ENCODE data around the gene EML2. TPM values are rescaled to one million over a fixed set of nuclear protein-coding genes. Genes with fewer than 3 reads are reported as not detected.
"Not testable (repeated sequence)": the region's sequence is repeated elsewhere in the genome, so short reads cannot be mapped to it uniquely, and the experiment has no call there.

EML2 gene
- total RNA-seq, 1 donor from 2014 or later = 33.4 TPM

- intact Hi-C loops (cut with micrococcal nuclease) = no loop called here
- no peak for DNase-seq
- ATAC-seq = no peak
Observed at GRCh38 chr19:45629704-45630103, 9.5 kb downstream of the EML2 start.

- ATAC-seq; DNase-seq; intact Hi-C loops (cut with micrococcal nuclease): not testable (repeated sequence)
Observed at GRCh38 chr19:45628219-45628618, 11.0 kb downstream of the EML2 start.

GRCh38 chr19:45623984-45624383 is 15.2 kb downstream of the EML2 start:
- ATAC-seq = no peak
- intact Hi-C loops (cut with micrococcal nuclease) = no loop called here
- DNase-seq = no peak

- intact Hi-C loops (cut with micrococcal nuclease) = no loop called here
- no peak for ATAC-seq
- DNase-seq = no peak
Observed at GRCh38 chr19:45621976-45622503, 17.2 kb downstream of the EML2 start.

- no peak for DNase-seq
- no peak for ATAC-seq
- intact Hi-C loops (cut with micrococcal nuclease) = no loop called here
Observed at GRCh38 chr19:45621389-45621788, 17.8 kb downstream of the EML2 start.

GRCh38 chr19:45616704-45617017 is 22.5 kb downstream of the EML2 start:
- intact Hi-C loops (cut with micrococcal nuclease) = no loop called here
- ATAC-seq = no peak
- DNase-seq = no peak

GRCh38 chr19:45615795-45616703 is 23.1 kb downstream of the EML2 start:
- DNase-seq (peak; percentile 80), ATAC-seq (peak; percentile 92)
- intact Hi-C loops (cut with micrococcal nuclease) = no loop called here

- intact Hi-C loops (cut with micrococcal nuclease); ATAC-seq: not testable (repeated sequence)
Observed at GRCh38 chr19:45615056-45615455, 24.1 kb downstream of the EML2 start.

GRCh38 chr19:45613926-45614725 is 25.1 kb downstream of the EML2 start:
- no peak for DNase-seq
- ATAC-seq = peak; percentile 19
- intact Hi-C loops (cut with micrococcal nuclease) = no loop called here

More at GRCh38 chr19:45615056-45615455, 24.1 kb downstream of the EML2 start:
- DNase-seq = not testable (repeated sequence)

- no peak for DNase-seq
- intact Hi-C loops (cut with micrococcal nuclease) = no loop called here
- ATAC-seq = no peak
Observed at GRCh38 chr19:45608948-45609347, 30.2 kb downstream of the EML2 start.

GRCh38 chr19:45607071-45608029 is 31.8 kb downstream of the EML2 start:
- DNase-seq (peak; percentile 83), ATAC-seq (peak; percentile 82)
- intact Hi-C loops (cut with micrococcal nuclease) = no loop called here

GRCh38 chr19:45601524-45602374 is 37.4 kb downstream of the EML2 start, which contains the start of gene GPR4:
Gene GPR4, minus strand, starts transcription at chr19:45602212. Its CDS starts 10,346 bp downstream, at chr19:45591866.
- DNase-seq (peak; percentile 51), ATAC-seq (peak; percentile 67)
- intact Hi-C loops (cut with micrococcal nuclease) = no loop called here

- DNase-seq (no peak), ATAC-seq (peak; percentile 38)
- intact Hi-C loops (cut with micrococcal nuclease) = no loop called here
Observed at GRCh38 chr19:45601115-45601514, 38.1 kb downstream of the EML2 start.

- ATAC-seq = no peak
- no peak for DNase-seq
- intact Hi-C loops (cut with micrococcal nuclease) = no loop called here
Observed at GRCh38 chr19:45600340-45600885, 38.8 kb downstream of the EML2 start.

GRCh38 chr19:45599286-45599685 is 39.9 kb downstream of the EML2 start:
- ATAC-seq (no peak), DNase-seq (no peak)
- intact Hi-C loops (cut with micrococcal nuclease) = no loop called here

- intact Hi-C loops (cut with micrococcal nuclease) = no loop called here
- DNase-seq (no peak), ATAC-seq (peak; percentile 35)
Observed at GRCh38 chr19:45598267-45599001, 40.8 kb downstream of the EML2 start.

Data from left ventricle myocardium superior (tissue), 1 donor.